GM18873 (cell line): Measurements from ENCODE around the gene SNX6.
"Not testable (repeated sequence)": the region's sequence is repeated elsewhere in the genome, so short reads cannot be mapped to it uniquely, and the experiment has no call there.

Source experiments
- ATAC-seq: cut with Tn5 transposase; IDR thresholded peaks from one replicate; pipeline ENCODE4 v1.9.1; 2021; ENCODE audit warnings: mild to moderate bottlenecking, moderate library complexity, moderate number of reproducible peaks; ENCODE audit not compliant: unreplicated experiment, low FRiP score

SNX6 gene

DNA sequence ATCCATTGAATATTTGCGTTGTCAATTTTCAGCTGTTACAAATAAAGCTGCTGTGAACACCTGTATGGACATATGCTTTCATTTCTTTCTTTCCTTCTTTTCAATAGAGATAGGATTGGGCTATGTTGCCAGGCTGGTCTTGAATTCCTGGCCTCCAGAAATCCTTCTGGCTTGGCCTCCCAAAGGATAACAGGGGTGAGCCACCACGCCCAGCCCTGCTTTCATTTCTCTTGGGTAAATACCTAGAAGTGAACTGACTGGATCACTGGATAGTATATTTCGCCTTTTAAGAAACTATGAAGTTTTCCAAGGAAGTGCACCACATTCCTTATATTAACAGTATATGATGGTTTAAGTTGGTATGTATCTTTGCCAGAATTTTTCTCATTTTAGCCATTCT is 58.2 kb downstream of the SNX6 start:
- no peak for ATAC-seq

- no peak for ATAC-seq
Measured at GRCh38 chr14:34569750-34570149, 60.2 kb downstream of the SNX6 start.

GRCh38 chr14:34568803-34569202 is 61.1 kb downstream of the SNX6 start:
- no peak for ATAC-seq

DNA sequence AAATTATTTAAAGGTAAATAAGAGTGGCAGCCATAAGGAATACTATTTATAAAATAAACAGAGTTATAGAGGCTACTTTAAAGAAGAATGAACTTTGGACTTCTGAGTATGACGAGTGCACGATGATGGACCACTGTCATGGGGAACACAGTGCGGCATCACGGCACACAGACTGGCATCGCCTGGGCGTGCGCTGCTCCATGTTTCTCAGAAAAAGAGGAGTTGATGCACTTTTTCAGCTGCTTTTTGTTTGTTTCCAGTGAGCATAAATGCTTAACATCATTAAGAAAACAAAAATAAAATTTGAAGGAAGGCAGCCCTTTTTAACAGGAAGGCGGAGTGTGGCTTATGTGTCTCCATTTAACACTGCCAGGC is 67.2 kb downstream of the SNX6 start:
- no peak for ATAC-seq

GRCh38 chr14:34562037-34562775 is 67.7 kb downstream of the SNX6 start:
- ATAC-seq = not testable (repeated sequence)

- peak; percentile 30 for ATAC-seq
Measured at GRCh38 chr14:34556498-34556829, 73.5 kb downstream of the SNX6 start.

DNA sequence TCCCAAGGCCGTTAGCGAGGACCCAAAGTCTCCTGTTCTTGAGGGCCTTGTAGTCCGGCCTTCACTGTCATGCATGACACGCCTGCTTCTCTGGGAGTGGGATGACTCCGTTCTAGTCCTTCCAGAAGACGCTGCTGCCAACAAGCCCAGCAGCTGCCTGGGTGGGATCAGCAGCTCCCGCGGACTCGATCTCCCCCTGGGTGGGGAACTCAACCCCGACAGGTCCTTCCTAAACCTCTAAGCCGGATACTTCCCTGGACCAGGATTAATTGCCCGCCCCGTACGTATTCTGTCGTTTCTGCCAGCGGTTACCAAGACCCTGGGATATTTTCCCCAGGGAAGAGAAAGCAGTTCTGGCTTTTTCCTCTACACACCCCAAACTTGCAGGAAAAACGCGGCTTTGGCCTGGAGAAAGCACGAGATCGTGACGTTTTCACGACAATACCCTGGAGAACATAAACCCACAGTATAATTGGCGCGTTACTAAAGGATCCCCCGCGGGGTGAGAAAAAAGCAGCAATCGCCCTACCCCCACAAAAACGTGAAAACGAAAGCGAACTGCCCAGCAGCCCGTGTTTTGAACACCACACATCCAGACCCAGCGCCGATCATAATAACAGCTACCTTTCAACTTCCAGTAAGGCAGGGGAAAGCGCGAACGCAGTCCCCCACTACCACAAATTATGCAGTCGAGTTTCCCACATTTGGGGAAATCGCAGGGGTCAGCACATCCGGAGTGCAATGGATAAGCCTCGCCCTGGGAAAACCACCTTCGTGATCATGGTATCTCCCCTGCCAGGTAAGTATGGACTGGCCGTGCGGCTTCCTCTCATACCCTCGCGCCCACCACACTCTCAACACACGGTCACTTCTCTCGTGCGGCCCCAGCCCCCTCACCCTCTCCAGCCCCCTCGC is 74.1 kb downstream of the SNX6 start:
- peak; percentile 75 for ATAC-seq

GRCh38 chr14:34554540-34555250 is 75.3 kb downstream of the SNX6 start:
- ATAC-seq = no peak

DNA sequence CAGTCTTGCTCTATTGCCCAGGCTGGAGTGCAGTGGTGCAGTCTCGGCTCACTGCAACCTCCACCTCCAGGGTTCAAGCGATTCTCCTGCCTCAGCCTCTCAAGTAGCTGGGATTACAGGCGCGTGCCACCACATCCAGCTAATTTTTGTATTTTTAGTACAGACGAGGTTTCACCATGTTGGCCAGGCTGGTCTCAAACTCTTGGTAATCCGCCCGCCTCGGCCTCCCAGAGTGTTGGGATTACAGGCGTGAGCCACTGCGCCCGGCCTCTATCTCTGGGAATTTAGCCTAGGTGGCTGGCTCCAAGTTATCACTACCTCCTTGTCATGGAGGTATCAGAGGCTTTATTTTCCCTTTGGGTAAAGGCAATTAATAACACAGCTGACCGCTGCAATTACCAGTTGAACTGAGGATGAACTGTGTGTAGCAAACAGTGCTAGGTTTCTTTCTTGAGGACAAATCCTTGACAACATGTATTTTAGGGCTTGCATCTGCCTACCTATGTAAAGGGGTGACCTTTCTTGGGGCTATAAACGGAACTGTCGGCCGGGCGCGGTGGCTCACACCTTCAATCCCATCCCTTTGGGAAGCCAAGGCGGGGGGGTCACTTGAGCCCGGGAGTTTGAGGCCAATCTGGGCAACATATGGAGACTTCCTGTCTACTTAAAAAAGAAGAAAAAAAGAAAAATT is 80.5 kb downstream of the SNX6 start:
- ATAC-seq = not testable (repeated sequence)

GRCh38 chr14:34548472-34548981 is 81.4 kb downstream of the SNX6 start:
- ATAC-seq = no peak

DNA sequence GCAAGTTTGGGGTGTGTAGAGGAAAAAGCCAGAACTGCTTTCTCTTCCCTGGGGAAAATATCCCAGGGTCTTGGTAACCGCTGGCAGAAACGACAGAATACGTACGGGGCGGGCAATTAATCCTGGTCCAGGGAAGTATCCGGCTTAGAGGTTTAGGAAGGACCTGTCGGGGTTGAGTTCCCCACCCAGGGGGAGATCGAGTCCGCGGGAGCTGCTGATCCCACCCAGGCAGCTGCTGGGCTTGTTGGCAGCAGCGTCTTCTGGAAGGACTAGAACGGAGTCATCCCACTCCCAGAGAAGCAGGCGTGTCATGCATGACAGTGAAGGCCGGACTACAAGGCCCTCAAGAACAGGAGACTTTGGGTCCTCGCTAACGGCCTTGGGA is 82.8 kb downstream of the SNX6 start:
- peak; percentile 40 for ATAC-seq

GRCh38 chr14:34546272-34547135 is 83.4 kb downstream of the SNX6 start:
- ATAC-seq = peak; percentile 70

DNA sequence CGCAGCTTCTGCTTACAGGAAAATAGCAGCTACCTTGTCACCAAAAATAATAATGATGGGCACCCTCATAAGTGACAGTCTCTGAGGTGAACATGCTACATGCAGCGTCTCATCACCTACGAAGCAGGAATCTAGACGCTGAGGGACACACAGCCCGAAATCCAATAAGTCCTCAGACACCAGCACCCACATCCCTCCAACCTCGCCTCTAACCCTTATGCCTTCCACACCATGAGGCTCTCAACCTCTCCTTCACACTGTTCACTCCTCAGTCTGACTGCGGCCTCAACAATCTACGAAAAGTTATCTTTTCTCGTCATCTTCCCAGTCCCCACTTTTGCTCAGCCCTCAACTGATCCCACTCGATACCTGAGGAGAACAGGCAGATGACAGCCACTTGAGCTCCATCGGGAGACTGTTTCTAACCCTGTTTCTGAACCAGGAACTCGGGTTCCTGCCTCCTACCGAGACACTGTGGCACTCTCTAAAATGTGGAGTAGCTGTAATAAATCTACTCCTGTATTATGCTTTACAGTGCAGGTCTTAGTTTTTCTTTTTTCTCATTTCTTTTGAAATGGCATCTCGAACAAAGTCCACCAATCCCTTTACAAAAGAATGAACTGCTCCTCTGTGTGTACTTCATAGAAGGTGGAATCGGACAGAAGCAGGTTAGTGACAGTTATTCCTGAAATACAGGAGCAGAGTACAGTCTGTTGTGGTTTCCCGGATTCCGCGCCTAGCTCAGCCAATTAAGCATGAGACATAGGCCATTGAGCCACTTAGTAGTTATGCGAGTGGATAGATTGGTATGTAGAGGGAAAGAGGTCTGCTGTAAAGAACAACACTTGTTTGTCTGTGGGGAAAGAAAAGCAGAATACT is 89.5 kb downstream of the SNX6 start:
- ATAC-seq = not testable (repeated sequence)

DNA sequence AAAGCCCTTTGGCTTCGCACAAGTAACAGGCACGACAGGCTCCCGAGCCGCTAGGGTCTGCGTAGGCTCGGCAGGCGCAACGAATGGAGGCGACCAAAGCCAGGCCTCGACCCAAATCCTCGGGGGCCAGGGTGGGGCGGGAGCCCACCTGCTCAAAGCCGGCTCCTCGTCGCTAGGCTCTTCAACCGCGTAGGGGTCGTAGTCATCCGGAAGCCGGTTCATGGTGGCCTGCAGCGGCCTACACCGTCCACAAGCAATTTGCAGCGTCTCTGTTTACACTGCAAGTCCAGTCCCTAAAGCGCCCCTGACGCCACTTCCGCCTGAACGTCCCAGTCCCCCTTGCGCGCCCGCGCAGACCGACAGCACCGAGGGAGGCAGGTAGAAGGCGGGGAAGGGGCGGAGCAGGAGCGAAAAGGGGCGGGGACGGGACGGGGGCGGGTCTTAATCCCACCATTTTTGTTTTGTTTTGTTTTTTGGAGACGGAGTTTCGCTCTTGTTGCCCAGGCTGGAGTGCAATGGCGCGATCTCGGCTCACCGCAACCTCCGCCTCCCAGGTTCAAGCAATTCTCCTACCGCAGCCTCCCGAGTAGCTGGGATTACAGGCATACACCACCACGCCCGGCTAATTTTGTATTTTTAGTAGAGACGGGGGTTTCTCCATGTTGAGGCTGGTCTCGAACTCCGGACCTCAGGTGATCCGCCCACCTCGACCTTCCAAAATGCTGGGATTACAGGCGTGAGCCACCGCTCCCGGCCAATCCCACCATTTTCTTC is 90.4 kb downstream of the SNX6 start, which contains the start of gene EAPP:
Gene EAPP, minus strand, starts transcription at position 295 of the 774 bp plus-strand sequence. Its CDS starts 73 bp downstream, at position 222.
- ATAC-seq = peak; percentile 96

DNA sequence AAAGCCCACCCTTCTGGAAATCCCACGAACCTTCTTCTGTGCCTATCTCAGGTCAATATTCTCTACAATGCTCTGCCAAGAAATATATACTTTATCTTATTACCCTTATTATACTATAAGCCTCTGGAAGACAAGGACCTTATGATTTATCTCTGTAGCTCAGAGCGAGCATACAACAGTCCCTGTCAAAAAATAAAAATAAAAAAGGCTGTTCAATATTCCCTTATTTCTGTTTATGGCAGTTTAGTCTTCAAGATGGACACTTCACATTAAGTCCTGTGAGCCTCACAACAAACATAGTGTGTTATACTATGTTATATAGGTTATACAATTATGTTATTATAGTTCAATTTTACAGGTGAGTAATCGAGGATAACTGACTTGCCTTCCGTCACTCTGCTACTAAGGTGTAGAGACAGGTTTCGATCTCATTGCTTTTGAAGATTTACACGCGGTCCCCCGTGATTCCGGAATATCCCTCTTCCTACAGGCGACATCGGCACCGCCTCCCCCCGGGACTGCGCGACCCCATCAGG is 91.0 kb downstream of the SNX6 start:
- ATAC-seq = peak; percentile 15

- not testable (repeated sequence) for ATAC-seq
Measured at GRCh38 chr14:34538096-34538495, 91.9 kb downstream of the SNX6 start.

DNA sequence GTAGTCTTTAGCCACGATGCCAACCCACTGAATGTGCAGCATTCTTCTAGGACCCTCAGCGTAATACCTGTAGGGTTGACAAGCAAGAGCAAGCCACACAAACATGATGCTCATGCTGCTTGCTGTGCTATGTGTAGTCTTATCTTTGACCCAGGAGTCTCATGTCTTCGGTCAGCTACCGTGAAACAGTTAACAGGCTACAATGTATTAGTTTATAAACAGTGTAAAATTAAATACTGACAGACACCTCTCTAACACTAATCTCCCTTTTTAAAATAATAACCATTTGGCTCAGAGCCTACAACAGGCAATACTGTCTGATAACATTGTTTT is 92.3 kb downstream of the SNX6 start:
- no peak for ATAC-seq
